Thymus (tissue), 11 donors: ENCODE results near the gene PRKCQ. TPM values are rescaled to one million over a fixed set of nuclear protein-coding genes. Genes with fewer than 3 reads are reported as not detected.

Experiments
- DNase-seq, 9 donors: peaks; one replicate each; pipeline ENCODE4 v3.0.0-alpha.2; 2013; ENCODE audit warnings: low spot score in 9 of 9, low read depth in 6 of 9, missing footprints in 1 of 9
- H3K27ac ChIP-seq, 2 donors: one replicate each; pipeline ENCODE4 v1.5.1; 2013; ENCODE audit warnings: control low read depth in 1 of 2, low read depth in 1 of 2, low read length in 1 of 2, mild to moderate bottlenecking in 1 of 2, moderate library complexity in 1 of 2
- H3K27me3 ChIP-seq, 2 donors: one replicate each; pipeline ENCODE4 v1.5.1; 2013; ENCODE audit warnings: low read length in 1 of 2; ENCODE audit not compliant: control insufficient read depth in 2 of 2, insufficient read depth in 1 of 2
- H3K36me3 ChIP-seq, 2 donors: one replicate each; pipeline ENCODE4 v1.5.1; 2013; ENCODE audit warnings: low read length in 1 of 2, mild to moderate bottlenecking in 1 of 2, moderate library complexity in 1 of 2; ENCODE audit not compliant: control insufficient read depth in 2 of 2, insufficient read depth in 2 of 2
- H3K4me1 ChIP-seq, 2 donors: one replicate each; pipeline ENCODE4 v1.5.1; 2013; ENCODE audit warnings: low read length in 2 of 2; ENCODE audit not compliant: control insufficient read depth in 2 of 2, insufficient read depth in 2 of 2
- H3K4me3 ChIP-seq, 2 donors: one replicate each; pipeline ENCODE4 v1.5.1; 2013; ENCODE audit warnings: low read length in 2 of 2, control low read depth in 1 of 2, mild to moderate bottlenecking in 1 of 2
- H3K9me3 ChIP-seq, 2 donors: one replicate each; pipeline ENCODE4 v1.5.1; 2013; ENCODE audit warnings: low read length in 1 of 2, mild to moderate bottlenecking in 1 of 2; ENCODE audit not compliant: control insufficient read depth in 2 of 2, insufficient read depth in 1 of 2
- WGBS: extraction: QIAGEN DNeasy Blood & Tissue Kit; methylation state at CpG from one replicate; pipeline ENCODE4 v1.1.7; 2013; 5-methylcytosine and 5-hydroxymethylcytosine counted together
- polyA plus RNA-seq: library from polyadenylated mRNA; stranded (reverse); fragments of 200-250 nt; gene quantifications from one replicate; pipeline ENCODE4 v1.2.3, GENCODE V29; 2013
- total RNA-seq: library from RNA; stranded (reverse); fragments of 120-200 nt; gene quantifications from one replicate; pipeline ENCODE4 v1.2.4, GENCODE V29; 2013
- donor health status: healthy.

Gene PRKCQ
- total and polyA plus RNA-seq, 2 donors = 18.1 to 55.2 TPM

GRCh38 chr10:6567203-6567703, 12.8 kb downstream of the PRKCQ start:
- DNase-seq = no peak
- Histone ChIP-seq H3K27me3 (no peaks in the 10 kb centered on the region), H3K9me3 (no peaks in the 10 kb centered on the region), H3K4me3 (no peak overlapping the region), H3K27ac (no peak overlapping the region), H3K4me1 (peaks cover 36 to 56% of the 10 kb centered on the region in 2 donors), H3K36me3 (peaks cover 11 to 16% of the 10 kb centered on the region in 2 donors)
- WGBS = 98% methylated on average over 5 of the region's 5 CpGs

GRCh38 chr10:6565588-6565987, 14.5 kb downstream of the PRKCQ start:
- Histone ChIP-seq H3K36me3 (peaks cover 6 to 11% of the 10 kb centered on the region in 2 donors), H3K9me3 (no peaks in the 10 kb centered on the region), H3K4me3 (no peak overlapping the region), H3K27ac (no peak overlapping the region), H3K4me1 (peaks cover 32 to 47% of the 10 kb centered on the region in 2 donors), H3K27me3 (no peaks in the 10 kb centered on the region)
- 89% methylated on average over 4 of the region's 4 CpGs for WGBS
- no peak for DNase-seq

DNA sequence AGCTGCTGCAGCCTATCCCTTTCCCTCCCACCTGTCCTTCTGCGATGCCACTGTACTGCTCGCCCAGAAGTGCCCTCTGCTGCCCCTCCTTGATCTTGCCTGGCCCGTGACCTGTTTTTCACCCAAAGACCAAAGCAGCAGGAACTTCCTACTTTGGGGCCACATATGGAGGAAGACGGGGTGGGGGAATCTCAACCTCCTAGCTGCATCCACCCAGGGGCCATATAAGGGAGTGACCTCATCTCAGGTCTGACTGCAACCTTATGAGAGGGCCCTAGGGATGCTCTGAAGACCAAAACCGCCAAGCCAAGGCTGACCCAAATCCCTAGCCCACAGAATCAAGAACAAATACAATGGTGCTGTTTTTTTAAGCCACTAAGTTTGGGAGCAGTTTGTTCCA, 15.7 kb downstream of the PRKCQ start:
- Histone ChIP-seq H3K9me3 (no peaks in the 10 kb centered on the region), H3K36me3 (peaks cover 3 to 6% of the 10 kb centered on the region in 2 donors), H3K4me1 (peaks cover 31 to 41% of the 10 kb centered on the region in 2 donors), H3K27me3 (no peaks in the 10 kb centered on the region), H3K27ac (peak overlapping the region in 1 of 2 donors; percentile 67), H3K4me3 (no peak overlapping the region)
- WGBS = 78% methylated on average over 5 of the region's 5 CpGs
- DNase-seq = no peak

GRCh38 chr10:6563731-6564130, 16.3 kb downstream of the PRKCQ start:
- WGBS = 42% methylated on average over 6 of the region's 6 CpGs
- peaks cover 3 to 6% of the 10 kb centered on the region in 2 donors for H3K36me3 ChIP-seq
- peak in 1 of 9 donors; percentile 53 for DNase-seq
- H3K27me3 ChIP-seq = no peaks in the 10 kb centered on the region
- H3K4me1 ChIP-seq = peaks cover 37 to 44% of the 10 kb centered on the region in 2 donors
- H3K4me3 ChIP-seq = no peak overlapping the region
- peak overlapping the region; percentile 53 to 67 for H3K27ac ChIP-seq
- H3K9me3 ChIP-seq = no peaks in the 10 kb centered on the region

DNA sequence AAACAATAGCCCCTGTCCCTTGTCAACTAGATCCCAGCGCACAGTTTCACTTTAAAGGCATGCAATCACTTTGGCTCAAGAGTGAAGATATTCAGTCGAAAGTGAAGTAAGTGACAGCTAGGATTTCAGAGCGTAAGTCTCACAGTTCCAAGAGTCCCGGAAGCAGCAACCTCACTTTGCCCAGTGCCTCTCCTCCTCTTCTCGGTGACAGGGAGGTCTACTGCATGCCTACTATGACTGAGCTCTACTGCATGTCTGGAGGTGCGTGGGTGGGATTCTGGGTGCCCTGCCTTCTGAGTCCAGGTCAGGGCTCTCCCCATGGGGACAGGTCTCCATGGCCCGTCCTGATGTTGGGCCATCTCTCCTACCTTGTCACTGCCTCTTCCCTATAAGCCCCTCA, 17.0 kb downstream of the PRKCQ start:
- Histone ChIP-seq H3K36me3 (peaks cover 3 to 6% of the 10 kb centered on the region in 2 donors), H3K4me1 (peaks cover 40 to 48% of the 10 kb centered on the region in 2 donors), H3K9me3 (no peaks in the 10 kb centered on the region), H3K27ac (peak overlapping the region; percentile 50 to 67), H3K4me3 (peak overlapping the region in 1 of 2 donors; percentile 1), H3K27me3 (no peaks in the 10 kb centered on the region)
- WGBS = 48% methylated on average over 7 of the region's 7 CpGs
- DNase-seq = no peak

DNA sequence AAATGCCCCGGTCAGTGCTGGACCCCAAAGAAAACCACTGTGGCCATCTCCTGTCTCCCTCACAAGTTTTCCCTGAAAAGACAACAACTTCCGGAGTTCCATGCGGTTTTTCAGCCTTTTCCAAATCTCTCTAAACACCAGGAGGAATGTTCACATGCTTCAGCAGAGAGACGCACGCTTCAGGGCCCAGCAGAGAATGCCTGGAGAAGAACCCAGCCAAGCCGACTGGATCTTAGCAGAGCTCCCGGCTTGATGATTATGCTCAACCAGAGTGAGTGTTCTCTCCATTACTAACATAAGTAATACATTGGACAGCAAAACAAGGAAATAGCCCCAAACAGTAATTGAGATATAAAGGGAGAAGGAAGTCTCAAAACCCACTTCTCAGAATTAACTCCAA, 17.9 kb downstream of the PRKCQ start:
- WGBS = 70% methylated on average over 7 of the region's 7 CpGs

DNA sequence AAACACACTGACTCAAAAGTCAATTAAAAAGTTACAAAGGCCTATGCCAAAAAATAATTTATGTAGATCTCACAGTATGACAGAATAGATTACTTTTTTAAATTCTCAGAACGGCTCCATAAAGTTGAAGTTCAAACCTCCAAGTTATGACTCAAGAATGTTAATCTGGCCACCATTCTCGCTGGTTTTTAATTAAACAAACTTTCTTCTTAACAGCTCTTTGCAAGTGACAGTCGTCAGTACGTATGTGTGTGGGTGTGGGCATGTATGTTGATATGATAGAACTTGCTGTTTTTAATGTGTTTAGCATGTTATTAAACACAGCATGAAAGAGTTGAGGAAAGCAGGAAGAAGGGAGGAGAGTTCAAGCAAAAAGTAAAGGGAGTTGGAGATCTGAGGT, 18.5 kb downstream of the PRKCQ start:
- Histone ChIP-seq H3K4me1 (peaks cover 45 to 59% of the 10 kb centered on the region in 2 donors), H3K27me3 (no peaks in the 10 kb centered on the region), H3K36me3 (peaks cover 3 to 5% of the 10 kb centered on the region in 2 donors), H3K27ac (no peak overlapping the region), H3K4me3 (no peak overlapping the region), H3K9me3 (no peaks in the 10 kb centered on the region)
- 85% methylated on average over 4 of the region's 4 CpGs for WGBS
- DNase-seq = no peak

More for the DNA sequence above, 17.9 kb downstream of the PRKCQ start:
- H3K36me3 ChIP-seq = peaks cover 3 to 6% of the 10 kb centered on the region in 2 donors
- peaks cover 46 to 53% of the 10 kb centered on the region in 2 donors for H3K4me1 ChIP-seq
- DNase-seq = no peak
- H3K27ac ChIP-seq = no peak overlapping the region
- no peak overlapping the region for H3K4me3 ChIP-seq
- no peaks in the 10 kb centered on the region for H3K27me3 ChIP-seq
- H3K9me3 ChIP-seq = no peaks in the 10 kb centered on the region

DNA sequence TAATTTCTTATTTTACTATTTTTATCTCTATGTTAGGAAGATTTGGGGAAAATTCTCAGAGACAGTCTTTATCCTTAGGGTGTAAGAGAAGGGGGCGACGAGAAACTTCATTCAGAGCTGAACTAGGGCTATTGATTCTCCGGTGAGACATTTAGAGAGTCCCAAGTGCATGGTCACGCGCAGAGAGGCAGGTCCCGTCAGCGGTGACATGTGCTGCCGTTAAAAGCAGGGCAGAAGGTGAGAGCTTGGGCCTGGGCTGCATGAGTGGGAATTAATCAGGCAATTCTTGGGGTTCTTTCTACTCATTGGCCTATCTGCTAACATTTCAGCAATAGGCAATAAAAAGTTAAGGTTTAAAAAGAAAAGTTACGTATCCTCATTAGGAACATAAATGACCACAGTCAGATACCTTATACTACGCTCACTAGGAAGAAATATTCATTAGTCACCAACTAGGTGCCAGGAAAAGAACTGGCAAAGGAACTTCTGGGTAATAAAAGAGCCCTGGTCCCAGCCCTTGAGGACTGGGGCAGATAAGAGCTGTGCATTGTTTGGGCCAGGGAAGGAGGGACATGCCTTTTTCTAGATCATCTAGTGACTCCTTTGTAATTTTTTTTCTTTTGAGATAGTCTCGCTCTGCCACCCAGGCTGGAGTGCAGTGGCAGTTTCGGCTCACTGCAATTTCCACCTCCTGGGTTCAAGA, 21.2 kb downstream of the PRKCQ start:
- peak overlapping the region in 1 of 2 donors; percentile 11 for H3K4me3 ChIP-seq
- H3K9me3 ChIP-seq = no peaks in the 10 kb centered on the region
- H3K27ac ChIP-seq = peak overlapping the region in 1 of 2 donors; percentile 80
- no peak for DNase-seq
- WGBS = 96% methylated on average over 12 of the region's 12 CpGs
- H3K36me3 ChIP-seq = peaks cover 0 to 8% of the 10 kb centered on the region in 2 donors
- H3K4me1 ChIP-seq = peaks cover 43 to 63% of the 10 kb centered on the region in 2 donors
- no peaks in the 10 kb centered on the region for H3K27me3 ChIP-seq

- Histone ChIP-seq H3K9me3 (no peaks in the 10 kb centered on the region), H3K27me3 (no peaks in the 10 kb centered on the region), H3K27ac (peak overlapping the region; percentile 69 to 80), H3K4me1 (peaks cover 38 to 58% of the 10 kb centered on the region in 2 donors), H3K36me3 (peaks cover 0 to 8% of the 10 kb centered on the region in 2 donors), H3K4me3 (peak overlapping the region in 1 of 2 donors; percentile 11)
- 3% methylated on average over 2 of the region's 2 CpGs for WGBS
- DNase-seq = peak in 4 of 9 donors; percentile 49 to 82 (median 54)
Measured at GRCh38 chr10:6558272-6558671, 21.8 kb downstream of the PRKCQ start.
